Stimulated activated CD8-positive, alpha-beta memory T cell treated with anti-CD3 and anti-CD28 coated beads, Interleukin-12 subunit alpha, Interleukin-12 subunit beta, amount 100 ng/mL, for 24 hours (primary cell): Measurements from ENCODE around the gene TCF7L2.

ENCODE experiments used
- DNase-seq: peaks from one replicate; pipeline ENCODE4 v3.0.0-alpha.2; 2020; ENCODE audit errors: extremely low read depth

Gene TCF7L2

DNA sequence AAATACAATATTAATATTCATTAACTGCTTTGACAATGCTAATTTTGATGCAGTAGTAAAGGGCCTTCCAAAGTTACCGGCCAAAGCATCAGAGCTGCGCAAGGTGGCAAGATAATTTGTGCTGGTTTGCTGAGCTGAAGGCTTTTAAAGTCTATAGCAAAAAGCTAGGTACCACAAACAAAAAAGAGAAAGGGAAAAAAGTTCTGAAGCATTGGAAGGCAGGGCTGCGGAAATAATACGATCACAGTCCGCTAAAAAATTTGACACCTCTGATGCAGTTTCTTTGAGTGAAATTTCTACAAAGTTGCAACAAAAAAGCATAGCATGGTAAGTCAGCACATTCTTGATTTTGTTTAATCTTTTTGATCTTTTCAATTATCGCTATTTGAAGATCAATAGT, 175.6 kb downstream of the TCF7L2 start:
- no peak for DNase-seq

DNA sequence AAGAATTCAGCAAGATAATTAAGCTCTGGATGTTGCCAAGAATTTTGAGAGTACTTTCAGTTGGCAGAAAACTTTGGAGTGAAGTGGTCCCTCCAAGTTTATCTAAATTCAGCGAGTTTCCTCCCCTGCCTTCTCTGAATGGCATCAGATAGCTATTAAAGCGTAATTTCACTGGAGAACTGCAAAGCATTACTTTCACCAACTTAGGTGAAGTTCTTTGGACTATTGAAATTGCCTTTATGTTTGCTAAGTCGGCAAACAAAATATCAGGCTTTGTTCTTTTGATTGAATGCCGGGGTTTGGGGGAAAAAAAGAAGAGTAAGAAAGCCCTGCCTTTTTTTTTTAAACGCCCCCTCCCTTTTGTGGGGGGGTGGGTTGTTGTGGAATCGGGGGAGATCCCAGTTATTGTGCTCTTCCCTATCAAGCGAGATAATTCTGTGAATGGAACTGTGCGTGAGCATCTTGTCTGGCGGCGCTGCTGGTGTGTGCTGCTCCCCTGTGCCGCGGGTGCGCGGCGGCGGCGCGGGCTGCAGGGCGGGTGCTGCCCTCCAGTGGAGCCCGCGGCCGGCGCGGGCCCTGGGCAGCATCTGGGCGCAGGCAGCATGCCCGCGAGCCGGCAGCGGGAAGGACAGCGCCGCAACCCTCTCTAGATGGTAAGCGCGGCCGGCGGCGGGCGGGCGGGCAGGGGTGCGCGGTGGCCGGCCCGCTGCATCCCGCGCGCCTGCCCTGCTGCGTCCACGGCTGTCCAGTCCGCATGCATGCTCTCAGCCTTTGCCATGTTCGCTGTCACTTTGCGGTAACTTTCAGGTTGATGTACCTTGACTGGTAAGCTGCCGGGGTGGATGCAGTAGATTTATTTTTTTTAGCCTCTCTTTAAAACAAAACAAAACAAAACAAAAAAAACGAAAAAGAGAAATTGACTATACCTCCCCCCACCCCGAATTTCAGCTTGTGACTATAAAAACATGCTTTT, 176.5 kb downstream of the TCF7L2 start:
- no peak for DNase-seq

DNA sequence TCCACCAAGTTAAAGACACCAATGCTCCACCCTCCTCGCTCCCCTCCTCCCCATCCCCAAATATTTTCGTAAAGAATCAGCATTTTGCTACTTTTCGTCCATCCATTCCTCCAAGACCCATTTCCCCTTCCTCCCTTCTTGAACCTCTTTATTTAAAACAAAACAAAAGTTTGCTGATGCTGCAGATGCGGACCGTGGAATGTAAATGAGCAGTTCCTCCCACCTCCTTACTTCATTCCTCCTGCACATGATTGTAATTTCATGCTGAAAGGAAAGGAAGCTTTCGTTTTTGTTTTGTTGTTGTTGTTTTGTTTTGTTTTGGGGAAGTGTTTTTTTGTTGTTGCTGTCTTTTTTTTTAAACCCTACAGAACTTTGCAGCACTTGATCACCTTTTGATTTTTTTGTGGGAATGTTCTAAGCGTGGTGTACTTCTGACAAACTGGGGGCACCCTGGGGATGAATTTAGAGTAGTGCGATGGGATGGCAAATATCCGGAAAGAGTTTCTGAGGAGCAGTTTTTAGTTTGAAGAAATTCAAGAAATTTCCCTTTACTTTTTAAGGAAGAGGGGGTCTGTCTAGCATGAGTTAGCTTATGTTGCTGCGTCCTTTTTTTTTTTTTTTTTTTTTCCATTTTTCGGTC, 177.3 kb downstream of the TCF7L2 start:
- no peak for DNase-seq

DNA sequence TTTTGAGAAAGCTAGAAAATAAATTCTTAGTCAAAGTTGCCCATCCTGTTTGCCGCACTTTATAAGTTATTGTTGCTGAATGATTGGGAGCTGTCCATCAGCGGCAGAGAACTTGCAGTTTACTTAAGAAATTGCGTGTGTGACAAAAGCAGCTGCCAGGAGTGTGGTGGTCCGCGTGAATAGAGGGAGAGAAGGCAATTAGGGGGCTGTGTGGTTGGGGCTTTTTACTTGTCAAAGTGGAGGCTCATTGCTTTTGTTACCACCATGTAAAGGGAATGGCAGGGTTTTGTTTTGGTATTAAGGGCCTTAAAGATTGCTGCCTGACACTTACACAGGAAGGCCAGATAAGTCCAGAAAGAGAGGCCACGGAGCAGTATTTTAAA, 177.8 kb downstream of the TCF7L2 start:
- DNase-seq, result no peak

DNA sequence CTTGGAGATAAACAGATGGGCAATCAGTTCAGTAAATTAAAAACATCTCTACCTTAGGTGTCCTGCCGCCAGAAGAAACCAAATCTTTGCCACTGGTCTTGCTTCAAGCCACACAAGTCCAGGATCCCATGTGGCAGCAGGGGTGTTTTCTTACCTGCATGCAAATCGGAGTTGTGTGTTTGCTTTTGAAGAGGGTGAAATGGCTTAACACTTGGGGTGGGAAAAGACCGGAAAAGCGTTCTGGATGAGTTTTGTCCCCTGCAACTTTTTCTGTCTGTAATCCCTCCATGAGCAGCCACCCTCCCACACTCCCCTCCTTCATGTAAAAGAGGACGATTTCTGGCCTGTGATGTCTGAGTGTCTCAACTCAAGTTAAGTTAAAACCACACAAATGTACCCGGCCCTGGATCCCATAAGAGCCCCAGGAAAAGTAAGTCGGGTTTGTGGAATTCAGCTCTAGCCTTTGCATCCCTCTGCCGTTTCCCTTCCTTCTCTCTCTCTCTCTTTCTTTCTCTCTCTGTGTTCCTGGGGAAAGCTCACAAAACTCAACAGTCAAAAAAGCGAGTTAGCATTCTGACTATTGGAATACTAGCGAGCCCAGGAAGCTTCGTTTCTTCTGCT, 178.5 kb downstream of the TCF7L2 start:
- no peak for DNase-seq

DNA sequence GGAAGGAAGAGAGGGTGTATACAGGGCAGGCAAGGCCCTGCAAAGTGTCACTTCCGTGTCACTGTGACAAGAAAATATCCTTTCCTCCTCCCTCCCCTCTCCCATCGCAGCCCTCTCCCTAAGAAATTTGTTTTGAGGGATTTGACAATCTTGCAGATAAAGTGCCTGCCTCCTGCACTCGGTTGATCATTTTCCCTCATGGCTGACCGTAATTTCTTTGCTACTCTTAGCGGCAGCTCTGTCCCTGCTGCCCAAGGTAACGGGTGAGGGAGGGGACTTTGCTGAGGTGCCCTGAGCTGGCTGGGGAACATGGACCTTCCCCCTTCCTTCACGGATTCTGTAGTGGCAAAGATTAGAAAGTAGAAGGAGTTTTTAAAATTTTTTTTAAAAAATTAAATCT, 179.1 kb downstream of the TCF7L2 start:
- no peak for DNase-seq

DNA sequence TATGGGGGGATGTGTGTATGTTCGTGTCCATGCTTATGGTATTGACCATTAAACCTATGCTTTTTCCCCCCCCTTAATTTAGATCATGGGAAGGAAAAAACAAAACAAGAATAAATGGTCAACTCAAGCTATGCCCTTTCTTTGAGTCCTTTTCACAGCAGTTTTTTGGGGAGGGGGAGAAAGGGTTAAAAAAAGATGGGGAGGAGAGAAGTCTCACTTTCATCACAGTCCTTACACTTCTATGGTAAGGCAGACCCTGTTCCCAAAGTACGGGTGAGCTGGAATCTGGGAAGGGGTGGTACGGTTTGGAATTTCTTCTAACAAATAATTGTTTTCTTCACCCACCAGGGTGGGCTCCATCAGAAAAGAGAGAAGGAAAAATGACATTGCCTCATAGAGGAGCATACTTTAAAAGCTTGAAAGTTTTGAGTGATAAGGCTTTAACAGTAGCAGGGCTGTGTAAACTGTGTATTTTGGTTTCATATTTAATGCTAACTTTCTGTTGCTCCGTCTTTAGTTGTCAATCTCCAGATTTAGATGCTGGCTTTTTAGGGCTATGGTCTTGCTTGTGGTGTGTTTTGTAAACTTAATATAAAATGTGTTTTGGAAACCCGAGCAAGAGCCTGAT, 180.1 kb downstream of the TCF7L2 start:
- DNase-seq, result no peak

DNA sequence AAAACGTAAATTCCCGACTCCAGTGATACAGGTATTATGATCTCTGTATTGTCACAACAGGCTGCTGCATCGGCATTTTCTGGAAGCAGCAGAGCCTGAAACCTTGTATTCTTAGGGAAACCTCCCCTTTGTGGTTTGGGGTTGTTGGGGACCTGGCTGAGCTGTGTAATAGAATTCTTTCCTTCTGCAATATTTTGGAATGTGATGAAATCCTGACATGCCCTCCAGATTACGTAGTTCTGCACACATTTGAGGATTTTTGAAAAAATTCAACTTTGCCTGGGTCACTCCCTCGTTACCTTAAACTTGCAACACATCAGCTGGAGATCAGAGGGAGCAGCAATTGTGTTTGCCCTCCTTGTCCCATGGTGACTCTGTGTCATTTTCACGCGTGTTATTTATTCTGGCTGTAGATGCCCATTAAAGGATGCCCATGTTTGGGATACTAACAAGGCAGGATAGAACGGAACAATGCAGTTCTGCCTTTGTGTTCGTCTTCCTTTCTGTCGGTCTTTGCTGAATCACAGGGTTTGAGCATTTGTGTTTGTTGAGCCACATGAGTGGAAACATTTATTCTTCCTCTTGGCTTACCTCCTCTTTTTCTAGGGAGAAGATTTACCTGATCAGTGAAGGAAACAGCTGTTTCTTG, 181.7 kb downstream of the TCF7L2 start:
- DNase-seq, result no peak

DNA sequence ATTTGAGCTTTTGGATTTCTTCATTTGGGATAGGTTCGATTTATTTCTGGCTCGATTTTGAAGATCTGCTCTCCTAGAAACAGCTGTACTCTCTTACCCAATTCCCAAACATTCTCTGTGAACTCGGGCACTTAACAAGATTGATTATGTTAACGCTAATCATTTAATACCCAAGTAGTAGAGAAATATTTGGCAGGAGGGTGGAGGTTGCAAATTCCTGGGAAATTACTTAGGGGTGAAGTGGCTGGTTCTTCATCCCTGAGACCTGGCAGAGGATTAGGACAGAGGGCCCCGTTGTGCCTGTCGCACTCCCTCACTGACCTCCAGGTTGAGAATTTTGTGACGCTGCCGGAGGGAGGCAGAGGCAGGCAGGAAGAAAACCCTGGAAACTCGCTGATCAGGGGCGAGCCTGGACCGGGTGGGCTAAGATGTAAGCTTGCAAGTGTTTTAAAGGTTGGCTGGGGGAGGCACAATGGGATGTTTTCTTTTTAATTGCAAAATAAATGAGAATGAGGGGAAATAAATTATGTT, 182.6 kb downstream of the TCF7L2 start:
- DNase-seq, result no peak

DNA sequence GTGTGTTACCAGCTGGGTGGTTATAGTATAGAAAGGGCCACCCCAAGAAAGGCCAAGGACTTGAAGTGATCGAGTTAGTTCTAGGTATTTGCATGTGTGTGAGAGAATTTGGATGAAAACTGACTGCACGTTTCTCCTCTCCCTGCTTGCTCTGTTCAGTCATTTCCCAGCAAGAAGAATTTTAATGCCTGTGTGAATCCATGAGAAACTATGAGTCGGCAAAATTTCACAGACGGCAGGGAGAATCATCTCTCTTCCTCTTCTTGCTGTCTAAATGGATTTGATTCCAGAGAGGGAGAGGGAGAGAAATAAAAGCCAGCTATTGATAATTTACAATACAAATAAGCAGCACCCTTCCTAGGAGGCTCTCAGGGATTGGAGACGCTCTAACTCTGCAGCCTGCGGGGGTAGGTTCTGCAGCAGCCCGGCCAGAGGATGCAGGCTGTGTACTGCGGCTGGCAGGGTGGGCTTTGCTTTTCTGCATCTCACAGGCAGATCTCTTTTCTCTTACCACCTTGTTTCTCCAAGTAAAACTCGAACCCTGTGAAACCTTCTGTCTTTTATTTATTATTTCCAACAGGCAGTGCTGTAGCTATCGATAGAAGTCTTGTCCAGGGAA, 183.6 kb downstream of the TCF7L2 start:
- no peak for DNase-seq

DNA sequence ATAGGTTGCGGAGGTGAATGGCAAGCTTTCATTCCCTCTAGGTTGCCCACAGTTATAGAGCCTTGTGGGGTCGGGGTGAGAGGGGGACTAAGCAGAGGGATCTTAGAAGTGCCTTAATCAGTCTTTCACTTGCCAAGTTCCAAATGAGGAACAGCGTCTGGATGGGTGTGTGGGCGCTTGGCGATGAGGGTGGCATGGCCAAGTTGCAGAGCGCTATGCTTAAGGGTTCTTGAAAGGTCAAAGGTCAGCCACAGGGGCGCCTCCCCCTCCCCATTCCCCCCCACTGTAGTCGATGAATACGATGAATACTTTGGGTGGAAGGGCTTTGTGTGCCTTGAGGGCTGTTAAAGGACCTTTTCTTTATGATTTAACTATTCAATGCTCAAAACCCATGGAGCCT, 185.0 kb downstream of the TCF7L2 start:
- DNase-seq, result no peak

DNA sequence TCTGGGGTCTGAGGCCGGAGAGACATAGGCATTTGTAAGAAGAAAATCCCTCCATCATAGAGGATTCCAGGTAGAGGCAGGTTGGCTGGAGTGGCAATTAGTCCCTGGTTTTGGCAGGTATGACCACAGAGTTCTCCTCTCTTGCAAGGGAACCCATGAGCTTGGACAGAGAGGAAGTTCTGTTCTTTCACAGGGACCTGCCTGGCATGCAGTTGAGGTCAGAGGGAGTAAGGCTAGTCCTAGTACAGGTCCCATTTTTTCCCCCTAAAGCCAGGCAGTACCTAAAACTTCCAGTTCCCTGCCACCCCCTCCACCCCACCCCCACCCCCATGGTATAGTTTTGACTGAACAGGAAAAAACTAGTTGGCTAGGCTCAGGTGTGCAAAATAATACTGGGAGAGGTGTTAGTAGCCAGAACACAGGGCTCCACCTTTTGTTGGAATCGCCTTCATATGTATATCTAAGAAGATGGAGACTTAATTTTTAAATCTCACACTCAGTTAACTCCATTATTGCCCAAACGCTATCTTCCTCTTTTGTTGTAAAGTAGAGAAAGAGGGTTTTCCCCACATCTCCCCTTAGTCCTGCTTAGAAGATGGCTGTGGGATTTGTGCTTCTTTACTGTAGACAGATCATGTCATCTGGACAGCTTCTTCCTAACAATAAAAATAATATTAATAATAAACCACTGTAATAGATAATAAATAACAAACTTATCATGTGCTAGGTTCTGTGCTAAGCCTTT, 188.1 kb downstream of the TCF7L2 start:
- no peak for DNase-seq

DNA sequence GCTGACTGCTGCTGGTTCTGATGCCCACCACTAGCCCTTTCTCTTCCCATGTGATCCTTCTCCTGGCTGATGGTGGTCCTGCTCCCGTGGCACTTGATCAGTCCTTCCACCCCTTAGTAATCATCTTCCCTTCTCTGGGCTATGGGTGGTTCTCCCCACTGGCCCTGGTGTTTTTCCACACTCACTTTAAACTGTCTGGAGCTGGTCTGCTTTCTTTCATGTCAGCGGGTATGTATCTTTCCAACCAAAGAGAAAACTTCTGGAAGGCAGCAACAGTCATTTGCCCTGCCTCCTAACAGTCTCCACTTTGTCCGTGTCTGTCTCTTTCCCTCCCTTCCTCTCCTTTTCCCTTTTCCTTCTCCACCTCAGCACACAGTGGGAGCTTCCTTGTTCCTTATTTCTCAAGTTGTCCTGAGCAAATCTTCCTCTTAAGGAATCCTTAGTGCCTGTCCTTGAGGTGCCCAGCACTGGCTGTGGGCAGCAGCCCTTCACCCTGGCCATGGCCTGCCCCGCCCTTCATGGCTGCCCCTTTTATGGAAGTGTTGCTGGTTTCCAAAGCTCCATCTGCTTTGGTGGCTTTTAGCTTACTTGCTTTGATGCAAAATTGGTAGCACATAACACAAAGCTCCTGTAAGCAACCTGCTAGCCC, 189.0 kb downstream of the TCF7L2 start:
- no peak for DNase-seq

DNA sequence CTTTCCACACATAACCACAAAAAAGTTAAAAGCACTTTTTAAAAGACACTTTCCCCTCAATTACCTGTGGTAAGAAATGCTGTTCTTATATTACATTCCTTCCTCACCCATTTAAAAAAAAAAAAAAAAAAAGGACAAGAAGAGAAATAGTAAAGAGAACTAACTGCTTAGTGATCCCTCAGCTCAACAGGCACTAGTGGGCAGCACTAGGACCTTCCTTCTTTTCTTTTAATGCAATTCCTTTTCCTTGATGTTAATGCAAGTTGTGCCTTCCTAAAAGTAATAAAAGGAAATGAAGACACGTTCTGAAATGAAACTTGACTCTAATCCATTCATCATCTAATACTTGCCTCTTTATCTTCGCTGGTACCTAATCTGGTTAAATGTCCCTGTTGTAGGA, 189.7 kb downstream of the TCF7L2 start:
- DNase-seq, result no peak

DNA sequence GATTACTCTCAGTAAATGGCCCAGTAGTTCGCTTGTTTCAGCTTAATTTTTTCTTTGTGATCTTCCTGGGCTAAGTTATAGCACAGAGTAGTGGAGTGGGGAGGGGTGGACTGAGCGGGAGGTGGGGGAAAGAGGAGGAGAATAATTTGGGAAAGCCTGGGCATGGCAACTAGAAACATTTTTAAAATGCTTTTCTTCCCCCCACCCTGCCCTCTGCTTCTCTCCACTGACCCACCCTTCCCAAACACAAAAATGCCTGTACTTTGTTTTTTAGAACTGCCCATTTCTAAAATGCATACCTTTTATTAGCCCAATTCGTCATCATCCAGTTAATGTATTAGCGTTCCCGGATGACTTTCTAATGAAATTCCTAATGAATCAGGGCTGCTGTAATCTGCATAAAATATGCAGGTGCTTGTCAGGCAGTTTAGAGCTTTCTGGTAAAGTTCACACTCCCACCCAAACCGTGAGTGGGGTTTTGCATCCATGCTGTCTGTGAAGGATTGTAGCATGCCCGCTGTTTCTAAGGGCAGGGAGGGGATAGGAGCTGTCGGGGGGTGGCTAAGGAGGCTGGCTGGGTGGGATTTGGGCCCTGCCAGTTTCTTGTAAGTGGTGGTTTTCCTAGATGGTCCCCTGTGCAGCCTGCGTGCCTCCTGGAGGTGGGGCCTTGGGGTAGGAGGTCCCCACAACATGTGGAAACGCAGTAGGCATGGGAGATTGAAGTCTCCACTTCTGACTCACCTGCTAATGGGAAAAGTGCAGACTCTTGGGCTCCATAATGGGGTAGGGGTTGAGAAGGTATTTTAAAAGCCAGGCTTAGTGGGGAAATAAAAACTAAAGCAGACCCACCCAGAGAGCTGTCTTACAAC, 190.3 kb downstream of the TCF7L2 start:
- no peak for DNase-seq

DNA sequence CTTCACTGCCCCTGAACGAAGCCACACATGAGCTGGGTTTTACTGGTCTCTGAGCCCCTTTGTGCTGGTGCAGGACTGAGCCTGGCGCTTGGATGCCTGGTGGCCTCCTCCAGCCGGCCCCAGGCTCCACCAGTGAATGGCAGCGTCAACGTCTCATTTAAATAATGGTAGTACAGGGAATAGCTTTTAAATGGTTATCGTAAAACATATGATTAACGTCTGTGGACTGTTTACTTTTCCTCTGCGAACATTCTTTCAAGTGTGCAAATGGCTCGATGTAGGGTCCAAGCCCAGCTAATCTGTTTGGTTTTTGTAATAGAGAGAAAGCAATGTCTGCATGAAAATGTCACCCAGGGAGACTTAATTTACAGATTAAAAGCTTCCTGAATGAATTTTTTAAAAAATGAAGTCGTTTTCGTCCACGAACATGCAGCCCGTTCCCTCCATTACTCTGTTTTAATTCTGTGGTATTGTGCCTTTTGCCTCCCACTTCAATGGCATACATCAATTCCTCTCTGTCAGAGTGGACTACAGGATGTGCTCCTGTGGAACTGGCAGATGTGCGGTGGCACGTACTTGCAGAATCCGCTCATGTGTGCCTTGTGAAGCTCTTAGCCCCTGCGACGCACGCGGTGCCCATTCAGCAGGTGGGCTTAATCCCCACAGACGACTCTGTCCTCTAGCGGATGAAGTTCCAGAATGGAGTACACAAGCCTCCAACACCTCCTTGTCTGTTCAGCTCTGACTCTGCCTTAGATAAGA, 192.7 kb downstream of the TCF7L2 start:
- DNase-seq, result no peak

DNA sequence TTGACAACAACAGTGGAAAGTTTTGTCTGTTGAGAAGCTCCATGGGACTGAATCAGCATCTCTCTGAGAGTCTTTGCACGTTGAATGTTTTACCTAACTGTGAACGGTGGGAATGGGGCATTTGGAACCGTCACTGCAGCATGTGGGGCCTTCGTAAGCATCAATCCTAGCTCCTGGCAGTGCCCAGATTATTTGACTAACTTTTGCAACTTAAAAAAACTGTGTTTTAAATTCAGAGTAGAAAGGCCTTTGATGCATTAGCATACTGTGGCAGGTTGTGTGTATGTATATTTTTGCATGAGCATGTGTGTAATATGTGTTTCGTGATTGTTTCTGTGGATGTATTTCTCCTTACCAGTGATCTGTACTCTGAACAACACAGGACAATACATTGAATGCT, 194.5 kb downstream of the TCF7L2 start:
- DNase-seq, result no peak
